Loucy (cell line): Measurements from ENCODE around the gene LIMS1.

Experiments used
- H2AFZ ChIP-seq: fragments of 200-600 bp; sonication (generic); 2 replicates; pipeline ENCODE4 v1.6.0; 2016; ENCODE audit warnings: antibody characterized with exemption, mild to moderate bottlenecking, low read length, moderate library complexity
- H3F3A ChIP-seq: fragments of 200-600 bp; 2 replicates; pipeline ENCODE4 v1.6.0; 2016; ENCODE audit warnings: antibody characterized with exemption, low read depth, mild to moderate bottlenecking
- H3K27me3 ChIP-seq: fragments of 200-600 bp; sonication (generic); 2 replicates; pipeline ENCODE4 v1.6.1; 2014; ENCODE audit warnings: low read length, mild to moderate bottlenecking; ENCODE audit not compliant: insufficient read depth, poor library complexity, severe bottlenecking
- H3K36me3 ChIP-seq: fragments of 200-600 bp; sonication (generic); 2 replicates; pipeline ENCODE4 v1.6.1; 2016; ENCODE audit warnings: low read length; ENCODE audit not compliant: insufficient read depth
- H3K4me1 ChIP-seq: fragments of 200-600 bp; sonication (generic); 2 replicates; pipeline ENCODE4 v1.5.1; 2014; ENCODE audit warnings: low read length, mild to moderate bottlenecking; ENCODE audit not compliant: insufficient read depth, poor library complexity, severe bottlenecking
- H3K4me2 ChIP-seq: fragments of 200-600 bp; sonication (generic); 2 replicates; pipeline ENCODE4 v1.6.0; 2014; ENCODE audit warnings: antibody characterized with exemption, low read length, low read depth, mild to moderate bottlenecking; ENCODE audit not compliant: poor library complexity, severe bottlenecking
- H3K4me3 ChIP-seq: fragments of 200-600 bp; sonication (generic); 2 replicates; pipeline ENCODE4 v1.5.1; 2014; ENCODE audit warnings: low read length, mild to moderate bottlenecking, mixed read lengths; ENCODE audit not compliant: poor library complexity, severe bottlenecking
- H3K79me2 ChIP-seq: fragments of 200-600 bp; sonication (generic); 2 replicates; pipeline ENCODE4 v1.6.1; 2014; ENCODE audit warnings: low read length; ENCODE audit not compliant: insufficient read depth
- H3K9ac ChIP-seq: fragments of 200-600 bp; sonication (generic); 2 replicates; pipeline ENCODE4 v1.6.0; 2014; ENCODE audit warnings: mild to moderate bottlenecking, low read depth, low read length, moderate library complexity; ENCODE audit not compliant: poor library complexity, severe bottlenecking
- H3K9me2 ChIP-seq: fragments of 200-600 bp; sonication (generic); replicated peaks from 2 replicates; pipeline ENCODE4 v1.6.1; 2016; ENCODE audit warnings: low read depth, low read length, mixed read lengths
- H3K9me3 ChIP-seq: fragments of 200-600 bp; sonication (generic); 2 replicates; pipeline ENCODE4 v1.6.1; 2014; ENCODE audit warnings: mild to moderate bottlenecking, antibody characterized with exemption, low read length, low read depth; ENCODE audit not compliant: insufficient read depth
- H4K20me1 ChIP-seq: fragments of 200-600 bp; sonication (generic); 2 replicates; pipeline ENCODE4 v1.6.0; 2014; ENCODE audit warnings: antibody characterized with exemption, low read length, mild to moderate bottlenecking; ENCODE audit not compliant: insufficient read depth, poor library complexity, severe bottlenecking
- EZH2phosphoT487 ChIP-seq: fragments of 200-600 bp; IDR thresholded peaks from 2 replicates; pipeline ENCODE4 v1.6.1; 2018; ENCODE audit warnings: antibody characterized with exemption, mild to moderate bottlenecking, moderate library complexity, borderline replicate concordance
- TF ChIP-seq, protein P1 (sequence below): fragments of 200-600 bp; sonication (generic); conservative IDR thresholded peaks from 2 replicates; pipeline ENCODE4 v1.5.1; 2014; ENCODE audit warnings: mild to moderate bottlenecking, antibody characterized with exemption, low read length

Gene LIMS1

DNA sequence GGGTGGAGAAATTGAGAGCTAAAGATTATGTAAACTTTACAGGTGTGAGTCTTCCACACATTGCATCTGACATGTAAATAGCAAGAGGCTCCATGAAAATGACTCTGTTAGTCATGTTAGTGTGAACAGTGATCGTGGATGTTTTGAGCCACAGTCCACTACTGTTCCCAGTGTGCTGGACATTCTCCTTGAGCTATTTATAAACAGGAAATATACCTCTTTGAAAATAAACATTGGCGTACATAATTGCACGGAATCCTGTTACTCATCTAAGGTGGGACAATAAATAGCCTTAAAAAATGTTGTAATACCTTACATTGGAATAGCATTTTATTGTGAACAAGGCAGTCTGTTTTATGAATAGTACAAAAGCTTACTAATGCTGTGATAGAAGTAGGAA is 37.0 kb downstream of the LIMS1 start:
- Histone ChIP-seq H3K9me3 (no peaks in the 10 kb centered on the region), H3K4me3 (no peak overlapping the region), H3K9me2 (no peaks in the 10 kb centered on the region), H3K4me1 (peaks cover 6% of the 10 kb centered on the region), H3K36me3 (no peaks in the 10 kb centered on the region), H2AFZ (no peak overlapping the region), H3K27me3 (no peaks in the 10 kb centered on the region), H3K79me2 (peaks cover 97% of the 10 kb centered on the region), H3K9ac (no peak overlapping the region), H3F3A (no peaks in the 10 kb centered on the region), H3K4me2 (no peak overlapping the region), H4K20me1 (no peaks in the 10 kb centered on the region)
- TF ChIP-seq, protein P1, sequence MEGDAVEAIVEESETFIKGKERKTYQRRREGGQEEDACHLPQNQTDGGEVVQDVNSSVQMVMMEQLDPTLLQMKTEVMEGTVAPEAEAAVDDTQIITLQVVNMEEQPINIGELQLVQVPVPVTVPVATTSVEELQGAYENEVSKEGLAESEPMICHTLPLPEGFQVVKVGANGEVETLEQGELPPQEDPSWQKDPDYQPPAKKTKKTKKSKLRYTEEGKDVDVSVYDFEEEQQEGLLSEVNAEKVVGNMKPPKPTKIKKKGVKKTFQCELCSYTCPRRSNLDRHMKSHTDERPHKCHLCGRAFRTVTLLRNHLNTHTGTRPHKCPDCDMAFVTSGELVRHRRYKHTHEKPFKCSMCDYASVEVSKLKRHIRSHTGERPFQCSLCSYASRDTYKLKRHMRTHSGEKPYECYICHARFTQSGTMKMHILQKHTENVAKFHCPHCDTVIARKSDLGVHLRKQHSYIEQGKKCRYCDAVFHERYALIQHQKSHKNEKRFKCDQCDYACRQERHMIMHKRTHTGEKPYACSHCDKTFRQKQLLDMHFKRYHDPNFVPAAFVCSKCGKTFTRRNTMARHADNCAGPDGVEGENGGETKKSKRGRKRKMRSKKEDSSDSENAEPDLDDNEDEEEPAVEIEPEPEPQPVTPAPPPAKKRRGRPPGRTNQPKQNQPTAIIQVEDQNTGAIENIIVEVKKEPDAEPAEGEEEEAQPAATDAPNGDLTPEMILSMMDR, result no peak
- no peak for TF ChIP-seq EZH2phosphoT487

DNA sequence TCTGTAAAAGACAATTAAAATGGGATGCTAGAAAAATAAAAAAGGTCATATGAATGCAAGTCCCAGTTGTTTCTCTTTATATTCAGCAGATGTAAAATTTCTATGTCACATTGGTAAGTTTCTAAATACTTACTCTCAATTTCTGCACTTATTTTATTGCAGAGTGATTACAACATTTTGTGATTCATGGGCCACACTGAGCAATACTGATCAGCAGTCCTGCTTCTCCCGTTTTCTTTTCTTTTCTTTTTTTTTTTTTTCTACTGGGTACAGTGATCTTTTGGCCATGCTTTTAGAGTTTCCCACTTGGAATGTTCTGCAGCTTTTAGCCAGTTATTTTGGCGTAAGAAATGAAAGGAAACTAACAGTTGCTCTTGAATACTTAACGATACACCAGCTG is 38.8 kb downstream of the LIMS1 start:
- H3K36me3 ChIP-seq, result no peaks in the 10 kb centered on the region
- no peak overlapping the region for H2AFZ ChIP-seq
- H3K9me3 ChIP-seq, result no peaks in the 10 kb centered on the region
- TF ChIP-seq, protein P1, result no peak
- no peak for TF ChIP-seq EZH2phosphoT487
- H3K9me2 ChIP-seq, result no peaks in the 10 kb centered on the region
- no peaks in the 10 kb centered on the region for H3K27me3 ChIP-seq
- peaks cover 94% of the 10 kb centered on the region for H3K79me2 ChIP-seq
- no peaks in the 10 kb centered on the region for H3F3A ChIP-seq
- no peak overlapping the region for H3K4me2 ChIP-seq
- H3K9ac ChIP-seq, result no peak overlapping the region
- H3K4me1 ChIP-seq, result peaks cover 6% of the 10 kb centered on the region
- H3K4me3 ChIP-seq, result no peak overlapping the region
- H4K20me1 ChIP-seq, result no peaks in the 10 kb centered on the region

DNA sequence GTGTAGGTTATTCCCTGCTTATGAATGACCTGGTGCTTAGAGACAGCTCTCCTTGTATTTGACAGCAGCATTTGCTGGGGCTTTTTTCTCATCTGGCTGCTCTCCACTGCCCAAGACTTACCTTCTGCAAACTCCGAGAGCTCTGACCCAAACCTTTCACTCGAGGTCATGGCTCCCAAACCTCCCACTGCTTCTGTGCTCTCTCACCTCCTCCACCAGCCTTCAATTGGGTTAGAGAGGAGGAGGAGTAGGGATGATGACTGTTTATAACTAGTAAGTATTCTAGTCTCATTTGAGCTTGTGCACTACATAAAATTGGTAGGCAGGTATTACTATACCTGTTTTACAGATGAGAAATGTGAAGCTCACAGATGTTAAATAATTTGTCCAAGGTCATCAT is 40.1 kb downstream of the LIMS1 start:
- Histone ChIP-seq H3K27me3 (no peaks in the 10 kb centered on the region), H3K4me3 (no peak overlapping the region), H3K36me3 (no peaks in the 10 kb centered on the region), H3K9me2 (no peaks in the 10 kb centered on the region), H3F3A (no peaks in the 10 kb centered on the region), H3K4me2 (no peak overlapping the region), H3K79me2 (peaks cover 89% of the 10 kb centered on the region), H3K4me1 (peaks cover 6% of the 10 kb centered on the region), H4K20me1 (no peaks in the 10 kb centered on the region), H3K9me3 (no peaks in the 10 kb centered on the region), H3K9ac (no peak overlapping the region), H2AFZ (no peak overlapping the region)
- TF ChIP-seq, protein P1, result no peak
- TF ChIP-seq EZH2phosphoT487, result no peak
